GM13976 (cell line): ENCODE measurements around the gene PPP4R2.

Experiments
- DNase-seq: peaks from one replicate; pipeline ENCODE4 v3.0.0; 2012; ENCODE audit warnings: low spot score
- in situ Hi-C: fragments of 300-500 bp; cut with MboI; formaldehyde crosslinking; loops from one replicate; pipeline ENCODE4 v1.12.0; 2022; ENCODE audit warnings: low sequenced_read_pairs, mixed read lengths, inconsistent platforms; ENCODE audit not compliant: unreplicated experiment
- TF ChIP-seq, protein P1 (sequence below): IDR thresholded peaks from 2 replicates; pipeline ENCODE4 v1.5.1; 2012; ENCODE audit warnings: borderline replicate concordance, mild to moderate bottlenecking; ENCODE audit not compliant: insufficient read depth; ENCODE audit errors: extremely low read depth, missing control alignments, control extremely low read depth

Gene PPP4R2

DNA sequence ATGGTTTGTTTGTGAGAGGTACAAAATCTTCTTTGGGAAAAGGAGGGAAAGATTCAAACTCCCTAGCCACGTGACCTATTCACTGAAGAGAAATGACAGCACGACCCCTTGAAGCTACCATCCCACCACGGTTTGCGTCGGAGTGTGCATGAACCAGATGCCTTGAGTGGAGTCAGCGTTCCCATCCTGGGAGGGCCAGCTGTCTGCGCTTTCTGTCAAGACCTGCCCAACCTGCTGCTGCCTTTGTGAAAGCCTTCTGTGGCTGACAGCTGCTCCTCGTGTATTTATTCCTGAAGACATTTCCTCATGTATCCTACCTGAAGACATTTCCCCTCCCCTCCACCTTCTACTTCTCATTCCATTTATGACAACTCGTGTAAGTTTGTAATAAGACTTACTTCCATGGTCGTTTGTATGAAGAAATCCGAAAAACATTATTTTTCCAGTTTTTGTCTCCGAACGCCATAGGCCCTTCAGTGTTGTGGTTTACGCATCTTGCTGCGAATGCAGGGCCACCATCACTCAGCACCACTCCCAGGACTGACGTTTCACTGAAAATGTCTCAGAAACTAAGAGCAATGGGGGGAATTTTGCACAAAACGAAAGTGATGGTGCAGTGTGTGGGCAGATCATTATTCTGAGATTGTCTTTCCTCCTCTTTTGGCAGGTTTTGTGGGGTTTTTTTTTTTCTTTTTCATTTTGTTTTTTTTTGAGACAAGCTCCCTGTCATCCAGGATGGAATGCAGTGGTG, 83.8 kb downstream of the PPP4R2 start:
- TF ChIP-seq, protein P1, sequence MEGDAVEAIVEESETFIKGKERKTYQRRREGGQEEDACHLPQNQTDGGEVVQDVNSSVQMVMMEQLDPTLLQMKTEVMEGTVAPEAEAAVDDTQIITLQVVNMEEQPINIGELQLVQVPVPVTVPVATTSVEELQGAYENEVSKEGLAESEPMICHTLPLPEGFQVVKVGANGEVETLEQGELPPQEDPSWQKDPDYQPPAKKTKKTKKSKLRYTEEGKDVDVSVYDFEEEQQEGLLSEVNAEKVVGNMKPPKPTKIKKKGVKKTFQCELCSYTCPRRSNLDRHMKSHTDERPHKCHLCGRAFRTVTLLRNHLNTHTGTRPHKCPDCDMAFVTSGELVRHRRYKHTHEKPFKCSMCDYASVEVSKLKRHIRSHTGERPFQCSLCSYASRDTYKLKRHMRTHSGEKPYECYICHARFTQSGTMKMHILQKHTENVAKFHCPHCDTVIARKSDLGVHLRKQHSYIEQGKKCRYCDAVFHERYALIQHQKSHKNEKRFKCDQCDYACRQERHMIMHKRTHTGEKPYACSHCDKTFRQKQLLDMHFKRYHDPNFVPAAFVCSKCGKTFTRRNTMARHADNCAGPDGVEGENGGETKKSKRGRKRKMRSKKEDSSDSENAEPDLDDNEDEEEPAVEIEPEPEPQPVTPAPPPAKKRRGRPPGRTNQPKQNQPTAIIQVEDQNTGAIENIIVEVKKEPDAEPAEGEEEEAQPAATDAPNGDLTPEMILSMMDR: no peak
- in situ Hi-C loops: loop anchor here (10.0 to 25.0 kb wide), 3 partner anchors 146 to 1368 kb away; no protein-coding TSS in a partner anchor
- peak; percentile 58 for DNase-seq

DNA sequence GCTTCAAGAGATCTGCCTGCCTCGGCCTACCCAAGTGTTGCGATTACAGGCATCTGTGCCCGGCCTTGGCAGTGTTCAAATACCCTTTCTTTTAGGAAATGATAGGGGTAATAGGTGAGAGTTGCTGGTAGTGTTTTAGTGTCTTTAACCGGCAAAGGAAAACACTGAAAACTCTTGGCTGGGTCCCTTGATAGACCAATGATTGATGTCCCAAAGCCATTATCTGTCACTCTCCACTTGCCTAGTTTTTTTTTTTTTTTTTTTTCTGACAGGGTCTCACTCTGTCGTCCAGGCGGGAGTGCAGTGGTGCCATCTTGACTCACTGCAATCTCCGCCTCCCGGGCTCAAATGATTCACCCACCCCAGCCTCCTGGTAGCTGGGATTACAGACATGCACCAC, 84.5 kb downstream of the PPP4R2 start:
- in situ Hi-C loops: loop anchor here (10.0 to 25.0 kb wide), 3 partner anchors 146 to 1369 kb away; no protein-coding TSS in a partner anchor
- TF ChIP-seq, protein P1: no peak
- no peak for DNase-seq

DNA sequence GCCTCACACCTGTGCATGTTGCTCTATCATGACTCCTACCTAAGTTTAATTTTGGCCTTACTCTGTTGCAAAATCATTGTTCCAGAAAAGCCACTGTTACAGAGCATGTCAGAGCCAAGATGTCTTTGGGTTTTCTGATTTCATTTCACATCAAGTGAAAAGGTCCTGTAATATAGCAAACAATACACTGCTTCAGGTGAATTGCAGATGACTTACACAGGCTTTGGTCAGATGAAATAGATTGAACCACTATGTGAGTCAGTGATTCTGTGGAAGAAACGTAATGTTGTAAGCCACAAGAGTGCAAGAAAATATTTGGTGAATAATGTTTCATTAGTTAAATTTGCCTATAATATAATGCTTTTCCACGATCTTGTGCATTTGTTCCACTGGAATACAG, 87.6 kb downstream of the PPP4R2 start:
- TF ChIP-seq, protein P1: no peak
- DNase-seq: no peak
- in situ Hi-C loops: loop anchor here (10.0 to 25.0 kb wide), 3 partner anchors 149 to 1372 kb away; no protein-coding TSS in a partner anchor

DNA sequence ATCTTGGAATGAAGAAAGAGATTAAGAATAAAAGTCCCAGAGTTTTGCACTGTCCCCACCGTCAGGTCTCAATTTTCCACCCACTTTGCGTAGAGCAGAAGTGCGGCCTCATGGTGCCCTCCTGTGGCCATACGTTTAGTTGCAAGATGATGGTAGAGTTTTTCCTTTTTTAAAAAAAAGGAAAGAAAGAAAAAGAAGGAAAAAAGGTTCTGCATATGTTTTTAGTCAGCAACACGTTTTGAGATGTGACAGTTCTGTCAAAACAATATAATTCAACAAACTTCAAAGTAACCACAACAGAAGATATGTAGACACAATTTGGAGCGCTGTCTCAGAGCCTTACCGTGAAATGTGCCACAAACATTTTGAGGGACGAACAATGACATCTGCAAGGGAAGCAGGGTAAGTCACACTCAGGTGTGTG, 89.5 kb downstream of the PPP4R2 start:
- in situ Hi-C loops: loop anchor here (10.0 to 25.0 kb wide), 3 partner anchors 151 to 1374 kb away; no protein-coding TSS in a partner anchor
- DNase-seq: peak; percentile 53
- TF ChIP-seq, protein P1: peak; percentile 70

DNA sequence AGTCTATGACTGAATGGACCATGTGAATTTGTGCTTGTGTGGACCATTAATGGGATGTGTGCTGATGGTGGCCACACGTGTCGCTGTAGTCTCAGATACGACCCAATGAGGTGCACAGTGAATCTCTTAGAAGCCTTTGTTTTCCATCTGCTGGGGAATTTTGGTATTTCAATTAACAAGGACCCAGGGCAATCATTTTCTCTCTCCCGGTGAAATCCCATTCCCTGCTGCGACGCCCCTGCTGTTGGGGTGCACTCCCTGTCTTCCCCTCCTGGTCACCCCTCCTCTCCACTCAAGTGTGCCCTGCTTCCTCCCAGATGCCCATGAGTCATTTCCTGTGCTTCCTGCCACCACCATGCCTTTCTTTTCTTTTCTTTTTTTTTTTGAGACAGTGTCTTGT, 97.5 kb downstream of the PPP4R2 start:
- TF ChIP-seq, protein P1: no peak
- in situ Hi-C loops: loop anchor here (25.0 kb wide), 2 partner anchors 432 to 1382 kb away; no protein-coding TSS in a partner anchor
- DNase-seq: no peak

DNA sequence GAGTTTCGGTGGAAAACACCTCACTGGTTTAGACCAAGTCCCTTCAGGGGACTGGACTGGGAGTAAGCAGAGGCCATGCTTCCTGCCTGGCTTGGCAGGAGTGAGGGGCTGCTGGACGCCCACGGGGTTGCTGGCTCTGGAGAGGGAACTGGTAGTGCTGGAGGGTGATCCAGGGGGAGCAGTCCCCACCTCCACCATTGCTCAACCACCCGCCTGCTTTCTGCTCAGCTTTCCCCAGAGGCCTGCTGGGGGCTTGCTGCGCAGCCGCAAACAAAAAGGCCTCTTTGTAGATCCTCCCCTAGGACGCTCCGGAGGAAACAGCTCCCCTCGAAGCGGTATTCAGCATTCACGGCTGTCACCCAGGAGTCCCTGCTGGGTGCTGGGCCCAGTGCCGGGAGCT, 98.3 kb downstream of the PPP4R2 start:
- TF ChIP-seq, protein P1: no peak
- in situ Hi-C loops: loop anchor here (25.0 kb wide), 2 partner anchors 433 to 1383 kb away; no protein-coding TSS in a partner anchor
- no peak for DNase-seq
